HepG2 (cell line): ENCODE measurements around the gene NDOR1. TPM values are rescaled to one million over a fixed set of nuclear protein-coding genes. Genes with fewer than 3 reads are reported as not detected.

Experiments
- ATRX ChIP-seq: sonication (generic); formaldehyde crosslinking; IDR thresholded peaks from 2 replicates; pipeline ENCODE4 v1.4.0; 2020; ENCODE audit warnings: missing genetic modification reagents, borderline replicate concordance
- BRD4 ChIP-seq: sonication (generic); formaldehyde crosslinking; IDR thresholded peaks from 2 replicates; pipeline ENCODE4 v1.4.0; 2020; ENCODE audit warnings: missing genetic modification reagents
- DMTF1 ChIP-seq: sonication (generic); formaldehyde crosslinking; IDR thresholded peaks from 2 replicates; pipeline ENCODE4 v1.4.0; 2020; ENCODE audit warnings: mild to moderate bottlenecking, missing genetic modification reagents
- GTF2F1 ChIP-seq: fragments of 150-350 bp; IDR thresholded peaks from 2 replicates; pipeline ENCODE4 v1.6.1; 2014; ENCODE audit warnings: low read length
- HDAC6 ChIP-seq: fragments of 200-600 bp; sonication (generic); IDR thresholded peaks from 2 replicates; pipeline ENCODE4 v1.7.0; 2017; ENCODE audit warnings: mild to moderate bottlenecking, antibody characterized with exemption, low read length, low read depth
- HIVEP1 ChIP-seq: sonication (generic); formaldehyde crosslinking; IDR thresholded peaks from 2 replicates; pipeline ENCODE4 v1.4.0; 2020; ENCODE audit warnings: mild to moderate bottlenecking, missing genetic modification reagents
- HMGA1 ChIP-seq: sonication (generic); formaldehyde crosslinking; conservative IDR thresholded peaks from 2 replicates; pipeline ENCODE4 v1.4.0; 2020; ENCODE audit warnings: missing genetic modification reagents
- LCORL ChIP-seq, 2 experiments: fragments of 450-650 bp in 1 of 2; sonication (generic) in 1 of 2; formaldehyde crosslinking in 1 of 2; IDR thresholded peaks; 2 replicates each; pipeline versions ENCODE4 v1.5.0 to v1.6.1; 2017 to 2020; ENCODE audit warnings: antibody characterized with exemption in 1 of 2, missing genetic modification reagents in 1 of 2
- MIER3 ChIP-seq: IDR thresholded peaks from 2 replicates; pipeline ENCODE4 v1.6.1; 2016; ENCODE audit warnings: missing compliant biosample characterization, borderline replicate concordance
- MTF2 ChIP-seq: sonication (generic); formaldehyde crosslinking; IDR thresholded peaks from 2 replicates; pipeline ENCODE4 v1.5.0; 2020; ENCODE audit warnings: missing genetic modification reagents, borderline replicate concordance
- MZF1 ChIP-seq: sonication (generic); formaldehyde crosslinking; IDR thresholded peaks from 2 replicates; pipeline ENCODE4 v1.8.1; 2023; ENCODE audit warnings: mild to moderate bottlenecking, missing genetic modification reagents, borderline replicate concordance
- NFYB ChIP-seq: sonication (generic); formaldehyde crosslinking; IDR thresholded peaks from 2 replicates; pipeline ENCODE4 v1.4.0; 2020; ENCODE audit warnings: missing genetic modification reagents
- NR2F1 ChIP-seq, 2 experiments: fragments of 450-650 bp in 1 of 2; formaldehyde crosslinking in 1 of 2; IDR thresholded peaks; 2 replicates each; pipeline versions ENCODE4 v1.5.0 to v1.6.1; 2016 to 2020; ENCODE audit warnings: mild to moderate bottlenecking in 1 of 2, missing compliant biosample characterization in 1 of 2, missing genetic modification reagents in 1 of 2, moderate library complexity in 1 of 2
- PBX3 ChIP-seq: sonication (generic); formaldehyde crosslinking; IDR thresholded peaks from 2 replicates; pipeline ENCODE4 v1.8.1; 2023; ENCODE audit warnings: missing genetic modification reagents, inconsistent platforms, borderline replicate concordance
- RFXANK ChIP-seq: IDR thresholded peaks from 2 replicates; pipeline ENCODE4 v1.6.1; 2016
- SAFB2 ChIP-seq: sonication (generic); formaldehyde crosslinking; IDR thresholded peaks from 2 replicates; pipeline ENCODE4 v1.5.1; 2020; ENCODE audit warnings: missing genetic modification reagents, low read depth, mild to moderate bottlenecking, borderline replicate concordance
- U2AF2 ChIP-seq: fragments of 200-400 bp; formaldehyde crosslinking; IDR thresholded peaks from 2 replicates; pipeline ENCODE4 v1.6.1; 2017; ENCODE audit warnings: low read depth, mild to moderate bottlenecking, low read length
- ZNF230 ChIP-seq: sonication (generic); formaldehyde crosslinking; IDR thresholded peaks from 2 replicates; pipeline ENCODE4 v1.4.0; 2020; ENCODE audit warnings: mild to moderate bottlenecking, missing genetic modification reagents
- ZNF33B ChIP-seq: sonication (generic); formaldehyde crosslinking; IDR thresholded peaks from 2 replicates; pipeline ENCODE4 v1.5.1; 2020; ENCODE audit warnings: mild to moderate bottlenecking, missing genetic modification reagents
- ZNF350 ChIP-seq: sonication (generic); formaldehyde crosslinking; IDR thresholded peaks from 2 replicates; pipeline ENCODE4 v1.4.0; 2020; ENCODE audit warnings: mild to moderate bottlenecking, low read depth, missing genetic modification reagents, borderline replicate concordance
- ZNF512 ChIP-seq: sonication (generic); formaldehyde crosslinking; IDR thresholded peaks from 2 replicates; pipeline ENCODE4 v1.4.0; 2020; ENCODE audit warnings: mild to moderate bottlenecking, missing genetic modification reagents
- ZNF550 ChIP-seq: sonication (generic); formaldehyde crosslinking; IDR thresholded peaks from 2 replicates; pipeline ENCODE4 v1.4.0; 2020; ENCODE audit warnings: mild to moderate bottlenecking, missing genetic modification reagents, borderline replicate concordance
- ZNF605 ChIP-seq: sonication (generic); formaldehyde crosslinking; IDR thresholded peaks from 2 replicates; pipeline ENCODE4 v1.8.0; 2022; ENCODE audit warnings: mild to moderate bottlenecking, missing genetic modification reagents
- ZNF800 ChIP-seq: sonication (generic); formaldehyde crosslinking; IDR thresholded peaks from 2 replicates; pipeline ENCODE4 v1.4.0; 2020; ENCODE audit warnings: missing genetic modification reagents
- polyA plus RNA-seq, 8 experiments: library from polyadenylated mRNA; depleted of rRNA in 3 of 8; stranded (reverse) in 7 of 8; unstranded in 1 of 8; fragments of >200 nt; fragmentation: Illumina TruSeq in 4 of 8; extraction: Trizol in 4 of 8; gene quantifications; 2 replicates each; pipeline versions ENCODE4 v1.2.1 to v1.2.3, GENCODE V29; 2011 to 2016; ENCODE audit warnings: low read depth in 4 of 8, missing spikeins in 1 of 8, mixed read lengths in 1 of 8; ENCODE audit not compliant: insufficient read depth in 1 of 8
- total RNA-seq, 5 experiments: library from RNA; depleted of rRNA; stranded (reverse); fragments of >200 nt; fragmentation: Illumina TruSeq; extraction: Trizol; gene quantifications; 2 replicates each; pipeline ENCODE4 v1.2.3, GENCODE V29; 2016; ENCODE audit warnings: low read depth in 1 of 5

NDOR1 gene
- total and polyA plus RNA-seq, 2 of the 13 experiments (the other 11 are each of a cell fraction or from before 2014, with no cell fraction given) = 3.6 to 8.7 TPM

- TF ChIP-seq U2AF2 (no peak), HIVEP1 (no peak), ZNF350 (CRISPR knock-in tag) (no peak; the same call in 1 of the 2 replicates), NFYB (CRISPR knock-in tag) (no peak), ZNF550 (CRISPR knock-in tag) (0 out of 2 replicates have a peak, but pooled peaks have one; percentile 92), HDAC6 (no peak), MIER3 (no peak), ZNF800 (CRISPR knock-in tag) (peak; percentile 89), ZNF33B (peak; percentile 58; the same call in 1 of the 2 replicates), ZNF605 (CRISPR knock-in tag) (no peak), RFXANK (no peak), HMGA1 (CRISPR knock-in tag) (no peak), ZNF230 (CRISPR knock-in tag) (peak; percentile 57; the same call in 1 of the 2 replicates), MTF2 (CRISPR knock-in tag) (no peak), DMTF1 (CRISPR knock-in tag) (0 out of 2 replicates have a peak, but pooled peaks have one; percentile 34), NR2F1 (CRISPR knock-in tag; IDR thresholded peaks at IDR 0.05) (0 out of 4 replicates have a peak, but pooled peaks of 1 of the 2 experiments have one; percentile 51), MZF1 (CRISPR knock-in tag) (no peak), GTF2F1 (no peak), BRD4 (CRISPR knock-in tag) (no peak; the same call in 1 of the 2 replicates), ZNF512 (no peak), LCORL (IDR thresholded peaks at IDR 0.05) (no peak), LCORL (CRISPR knock-in tag; IDR thresholded peaks at IDR 0.05) (peak; percentile 59; the same call in 1 of the 2 replicates), SAFB2 (CRISPR knock-in tag) (peak; percentile 73), PBX3 (CRISPR knock-in tag) (no peak), ATRX (CRISPR knock-in tag) (no peak)
Measured at GRCh38 chr9:137240318-137240840, 34.9 kb downstream of the NDOR1 start (continued).
